Activated naive CD4-positive, alpha-beta T cell treated with anti-CD3 and anti-CD28 coated beads, Interleukin-2, amount 50 U/mL, for 72 hours (primary cell): ENCODE measurements around the gene CXorf65. TPM values are rescaled to one million over a fixed set of nuclear protein-coding genes. Genes with fewer than 3 reads are reported as not detected.

Experiments used
- total RNA-seq, 2 donors: library from RNA; stranded (reverse); gene quantifications; one replicate each; pipeline ENCODE4 v1.2.3, GENCODE V29; 2022

The CXorf65 gene
- total RNA-seq, 2 donors from 2014 or later: 7.5 to 20.7 TPM

Other genes starting within 250 kb of the CXorf65 start
- gene TEX11, start 198.0 kb downstream of the CXorf65 start, total RNA-seq: not detected
- under 1 TPM in 1 of 2 donors, not detected in 1; 0.14 TPM for gene SLC7A3, start 175.6 kb downstream of the CXorf65 start, total RNA-seq
- 10 to 100 TPM; 37.7 to 42.3 TPM for gene SNX12, start 38.4 kb downstream of the CXorf65 start, total RNA-seq
- gene FOXO4, start 10.9 kb downstream of the CXorf65 start, total RNA-seq: 10 to 100 TPM in 1 of 2 donors, 1 to 10 TPM in 1; 8.2 to 22.8 TPM
- gene IL2RG, start 4.8 kb upstream of the CXorf65 start, total RNA-seq: 100 to 1,000 TPM; 164 to 349 TPM
- gene MED12, start 11.9 kb upstream of the CXorf65 start, total RNA-seq: 10 to 100 TPM; 57.5 to 86.5 TPM
- gene NLGN3, start 38.1 kb upstream of the CXorf65 start, total RNA-seq: 1 to 10 TPM; 2.1 to 3.6 TPM
- gene GJB1, start 116.5 kb upstream of the CXorf65 start, total RNA-seq: under 1 TPM in 1 of 2 donors, not detected in 1; 0.16 TPM
- 10 to 100 TPM in 1 of 2 donors, 1 to 10 TPM in 1; 5.1 to 32.5 TPM for gene ZMYM3, start 147.4 kb upstream of the CXorf65 start, total RNA-seq
- gene NONO, start 176.9 kb upstream of the CXorf65 start, total RNA-seq: 100 to 1,000 TPM; 527 to 606 TPM
- 1 to 10 TPM; 5.8 to 7.8 TPM for gene ITGB1BP2, start 195.0 kb upstream of the CXorf65 start, total RNA-seq